ENCODE results near the gene CFAP298.

GRCh38 chr21:32641710-32642698 lies 29.8 kb upstream of the CFAP298 start:
- TF ChIP-seq RARB (CRISPR knock-in tag; IDR thresholded peaks at IDR 0.05) = no peak
- no peak for TF ChIP-seq ZFP3 (CRISPR knock-in tag; IDR thresholded peaks at IDR 0.05)
- TF ChIP-seq ISL1 (CRISPR knock-in tag; IDR thresholded peaks at IDR 0.05) = no peak
- TF ChIP-seq OSR1 (CRISPR knock-in tag; IDR thresholded peaks at IDR 0.05) = no peak
- TF ChIP-seq BACH2 (CRISPR knock-in tag; IDR thresholded peaks at IDR 0.05; ENCODE audit: borderline replicate concordance) = no peak
- TF ChIP-seq CSRNP3 (CRISPR knock-in tag; IDR thresholded peaks at IDR 0.05) = no peak
- TF ChIP-seq, protein P1, sequence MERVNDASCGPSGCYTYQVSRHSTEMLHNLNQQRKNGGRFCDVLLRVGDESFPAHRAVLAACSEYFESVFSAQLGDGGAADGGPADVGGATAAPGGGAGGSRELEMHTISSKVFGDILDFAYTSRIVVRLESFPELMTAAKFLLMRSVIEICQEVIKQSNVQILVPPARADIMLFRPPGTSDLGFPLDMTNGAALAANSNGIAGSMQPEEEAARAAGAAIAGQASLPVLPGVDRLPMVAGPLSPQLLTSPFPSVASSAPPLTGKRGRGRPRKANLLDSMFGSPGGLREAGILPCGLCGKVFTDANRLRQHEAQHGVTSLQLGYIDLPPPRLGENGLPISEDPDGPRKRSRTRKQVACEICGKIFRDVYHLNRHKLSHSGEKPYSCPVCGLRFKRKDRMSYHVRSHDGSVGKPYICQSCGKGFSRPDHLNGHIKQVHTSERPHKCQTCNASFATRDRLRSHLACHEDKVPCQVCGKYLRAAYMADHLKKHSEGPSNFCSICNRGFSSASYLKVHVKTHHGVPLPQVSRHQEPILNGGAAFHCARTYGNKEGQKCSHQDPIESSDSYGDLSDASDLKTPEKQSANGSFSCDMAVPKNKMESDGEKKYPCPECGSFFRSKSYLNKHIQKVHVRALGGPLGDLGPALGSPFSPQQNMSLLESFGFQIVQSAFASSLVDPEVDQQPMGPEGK (CRISPR knock-in tag; IDR thresholded peaks at IDR 0.05; ENCODE audit: borderline replicate concordance) = no peak
- no peak for TF ChIP-seq ZFP30 (CRISPR knock-in tag; IDR thresholded peaks at IDR 0.05)
- TF ChIP-seq PPARA (CRISPR knock-in tag; IDR thresholded peaks at IDR 0.05; ENCODE audit: borderline replicate concordance) = no peak
- no peak for TF ChIP-seq GLIS3 (CRISPR knock-in tag; IDR thresholded peaks at IDR 0.05)
- no peak for TF ChIP-seq CREB5 (CRISPR knock-in tag; IDR thresholded peaks at IDR 0.05; ENCODE audit: low read depth)
- TF ChIP-seq ZNF8 (CRISPR knock-in tag; IDR thresholded peaks at IDR 0.05) = no peak
- TF ChIP-seq TCF4 (CRISPR knock-in tag; IDR thresholded peaks at IDR 0.05; ENCODE audit: borderline replicate concordance) = no peak
- TF ChIP-seq ZC3H10 (CRISPR knock-in tag; IDR thresholded peaks at IDR 0.05) = no peak

Measured in SK-N-SH treated with all-trans-retinoic acid at 6 μM for 48 hours (cell line).